GM19372 (cell line): ENCODE measurements around the gene MMS22L.

Experiments
- ATAC-seq: cut with Tn5 transposase; IDR thresholded peaks from one replicate; pipeline ENCODE4 v1.9.1; 2021; ENCODE audit warnings: mild to moderate bottlenecking, low read depth, moderate library complexity; ENCODE audit not compliant: unreplicated experiment

The MMS22L gene

GRCh38 chr6:97097068-97098047, 185.7 kb downstream of the MMS22L start:
- no peak for ATAC-seq

GRCh38 chr6:97095311-97095850, 187.6 kb downstream of the MMS22L start:
- no peak for ATAC-seq

GRCh38 chr6:97094376-97094775, 188.6 kb downstream of the MMS22L start:
- ATAC-seq = no peak

- no peak for ATAC-seq
Observed at GRCh38 chr6:97092673-97093305, 190.2 kb downstream of the MMS22L start.
